Endometrial microvascular endothelial cells (primary cell): Measurements from ENCODE around the gene MLYCD. TPM values are rescaled to one million over a fixed set of nuclear protein-coding genes. Genes with fewer than 3 reads are reported as not detected.

Experiments used
- in situ Hi-C: cut with HindIII; loops from 2 replicates; pipeline ENCODE4 v1.10.0; 2017; ENCODE audit warnings: low sequenced_read_pairs, low pct_unique_long_range_greater_than_20kb; ENCODE audit errors: inconsistent ontology term
- total RNA-seq: library from RNA; depleted of rRNA; stranded (reverse); fragments of >200 nt; gene quantifications from one replicate; pipeline ENCODE4 v1.2.3, GENCODE V29; 2015; ENCODE audit errors: inconsistent ontology term

MLYCD gene
- total RNA-seq, 1 donor from 2014 or later: 1.8 TPM

DNA sequence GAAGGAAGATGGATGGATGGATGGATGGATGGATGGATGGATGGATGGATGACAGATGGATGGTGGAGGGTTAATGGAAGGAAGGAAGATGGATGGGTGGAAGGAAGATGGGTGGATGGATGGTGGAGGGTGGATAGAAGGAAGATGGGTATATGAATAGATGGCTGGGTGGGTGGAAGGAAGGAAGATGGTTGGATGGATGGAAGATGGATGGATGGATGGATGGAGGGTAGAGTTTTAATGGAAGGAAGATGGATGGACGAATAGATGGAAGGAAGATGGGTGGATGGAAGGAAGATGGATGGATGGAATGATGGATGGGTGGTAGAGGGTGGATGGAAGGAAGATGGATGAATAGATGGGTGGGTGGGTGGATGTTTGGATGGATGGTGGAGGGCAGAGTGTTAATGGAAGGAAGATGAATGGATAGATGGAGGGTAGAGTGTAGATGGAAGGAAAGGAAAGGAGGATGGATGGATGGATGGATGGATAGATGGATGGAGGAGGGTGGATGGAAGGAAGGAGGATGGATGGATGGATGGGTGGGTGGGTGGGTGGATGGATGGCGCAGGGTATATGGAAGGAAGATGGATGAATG lies 22.1 kb downstream of the MLYCD start:
- in situ Hi-C loops: no loop called here

DNA sequence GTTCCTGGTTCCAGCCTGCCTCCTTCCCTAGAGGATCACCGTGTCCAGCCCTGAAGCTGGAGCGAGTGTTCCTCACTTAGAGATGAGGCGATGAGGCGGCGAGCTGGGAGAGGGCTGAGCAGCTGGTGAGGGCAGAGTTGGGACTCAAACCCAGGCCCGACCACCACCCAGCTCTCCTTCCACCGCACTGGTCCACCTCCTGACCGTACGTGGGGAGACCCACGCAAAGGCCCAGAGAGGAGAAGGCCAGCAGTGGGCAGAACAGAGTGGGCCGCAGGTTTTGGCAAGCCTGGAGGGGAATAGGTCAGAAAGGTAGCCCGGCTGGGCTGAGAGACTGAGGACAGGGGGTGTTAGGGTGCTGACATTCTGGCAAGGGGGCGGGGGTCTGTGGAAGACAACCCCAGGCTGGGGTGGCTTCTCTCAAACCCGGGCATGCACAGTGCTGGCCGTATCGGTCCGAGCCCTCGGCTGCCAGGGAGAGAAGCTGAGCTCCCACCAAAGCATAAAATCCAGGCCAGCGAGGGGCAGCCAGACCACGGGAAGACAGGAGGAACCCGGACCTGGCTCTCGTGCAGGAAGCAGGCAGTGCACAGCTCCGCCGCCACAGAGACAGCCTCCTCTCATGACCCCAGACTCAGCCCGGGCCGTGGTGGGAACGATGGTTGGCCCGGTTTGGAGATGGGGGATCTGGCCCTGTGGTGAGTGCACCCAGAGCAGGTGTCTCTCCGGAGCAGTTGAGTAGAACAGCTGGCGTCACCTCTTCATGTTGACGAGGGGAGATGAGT lies 24.9 kb downstream of the MLYCD start:
- in situ Hi-C loops: no loop called here

DNA sequence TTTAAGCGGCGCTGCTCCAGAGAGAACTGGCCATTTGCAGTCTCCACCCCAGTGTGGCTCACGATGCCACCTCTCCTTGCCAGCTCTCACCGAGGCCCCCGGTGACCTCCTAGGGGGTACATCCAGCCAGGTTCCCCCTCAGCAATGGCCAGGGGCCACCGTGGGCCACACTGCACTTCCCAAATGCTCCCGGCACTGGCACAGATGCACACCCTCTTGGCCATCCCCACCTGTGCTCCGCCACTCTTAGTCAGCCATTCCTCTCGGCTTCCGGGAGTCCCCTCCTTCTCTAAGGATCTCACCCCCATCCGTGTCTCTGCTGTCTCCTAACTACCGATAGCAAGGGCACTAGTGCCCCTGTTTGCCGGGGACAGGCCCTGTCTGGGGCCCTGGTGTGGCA lies 25.8 kb downstream of the MLYCD start:
- in situ Hi-C loops: no loop called here

DNA sequence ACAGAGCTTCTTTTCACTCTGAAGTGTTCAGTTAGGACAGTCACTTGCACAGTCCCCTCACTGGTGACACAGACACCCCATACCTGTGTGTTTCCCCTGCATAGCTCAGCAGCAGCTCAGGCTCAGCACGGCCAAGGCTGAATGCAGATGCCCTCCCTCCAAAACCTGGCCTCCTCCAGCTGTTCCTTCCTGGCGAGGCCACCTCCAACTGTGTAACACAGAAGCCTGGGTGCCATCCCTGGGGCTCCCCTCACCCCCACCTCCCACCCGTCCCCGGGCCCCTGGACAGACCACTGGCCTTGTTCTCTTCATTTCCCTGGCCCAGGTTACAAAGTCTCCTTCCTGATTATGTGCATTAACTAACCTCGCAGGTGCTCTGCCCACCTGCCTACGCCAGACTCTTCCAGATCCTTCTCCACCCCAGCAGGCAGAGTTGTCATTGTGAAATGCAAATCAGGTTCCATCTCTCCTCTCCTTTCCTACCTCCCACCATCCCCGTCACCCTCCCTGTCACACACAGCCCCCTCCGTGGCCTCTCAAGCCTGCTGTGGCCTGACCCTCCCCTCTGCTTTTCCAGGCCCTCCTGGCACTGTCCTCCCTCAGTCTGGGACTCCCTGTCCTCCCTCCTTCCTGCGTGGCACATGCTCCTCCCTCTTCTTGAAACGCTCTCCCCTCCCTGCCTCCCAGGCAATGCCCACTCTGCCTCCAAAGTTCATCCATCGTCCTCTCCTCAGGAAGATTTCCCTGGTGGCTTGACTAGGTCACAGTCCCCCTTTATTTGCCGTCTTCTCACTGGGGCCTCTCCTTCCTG lies 26.4 kb downstream of the MLYCD start:
- in situ Hi-C loops: no loop called here

DNA sequence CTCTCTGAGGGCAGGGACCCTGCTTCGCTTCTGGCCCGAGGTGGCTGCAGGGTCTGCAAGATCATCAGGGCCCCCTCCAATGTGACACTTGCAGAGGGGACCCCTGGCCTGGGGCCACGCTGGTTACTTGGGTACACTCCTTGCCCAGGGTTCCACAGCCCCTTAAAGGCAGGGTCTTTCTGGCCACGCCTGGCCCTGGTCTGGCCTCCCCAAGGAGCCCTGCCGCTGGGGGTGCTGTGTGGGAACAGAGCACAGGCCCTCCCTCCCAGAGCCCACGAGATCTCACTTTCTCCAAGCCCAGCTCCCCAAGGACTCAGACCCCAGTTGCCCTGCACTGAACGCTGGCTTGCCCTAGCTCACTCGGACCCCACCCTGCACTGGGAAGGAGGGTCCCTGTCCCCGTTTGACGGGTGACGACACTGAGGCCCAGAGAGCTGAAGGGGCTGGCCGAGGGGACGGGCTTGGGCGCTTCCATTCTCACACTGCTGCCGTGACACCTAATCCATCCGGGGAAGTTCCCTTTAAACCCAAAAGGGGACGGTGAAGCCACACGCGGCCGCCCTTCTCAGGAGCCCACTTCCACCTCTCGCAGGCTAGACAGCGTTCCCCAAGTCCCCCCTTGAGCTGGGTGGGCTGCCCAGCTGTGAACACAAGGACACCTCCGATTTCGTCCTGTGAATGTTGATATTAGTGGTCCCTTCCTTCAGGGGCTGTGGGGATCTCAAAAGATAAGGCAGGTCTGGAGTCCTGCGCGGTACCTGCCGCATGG lies 27.2 kb downstream of the MLYCD start:
- in situ Hi-C loops: no loop called here

DNA sequence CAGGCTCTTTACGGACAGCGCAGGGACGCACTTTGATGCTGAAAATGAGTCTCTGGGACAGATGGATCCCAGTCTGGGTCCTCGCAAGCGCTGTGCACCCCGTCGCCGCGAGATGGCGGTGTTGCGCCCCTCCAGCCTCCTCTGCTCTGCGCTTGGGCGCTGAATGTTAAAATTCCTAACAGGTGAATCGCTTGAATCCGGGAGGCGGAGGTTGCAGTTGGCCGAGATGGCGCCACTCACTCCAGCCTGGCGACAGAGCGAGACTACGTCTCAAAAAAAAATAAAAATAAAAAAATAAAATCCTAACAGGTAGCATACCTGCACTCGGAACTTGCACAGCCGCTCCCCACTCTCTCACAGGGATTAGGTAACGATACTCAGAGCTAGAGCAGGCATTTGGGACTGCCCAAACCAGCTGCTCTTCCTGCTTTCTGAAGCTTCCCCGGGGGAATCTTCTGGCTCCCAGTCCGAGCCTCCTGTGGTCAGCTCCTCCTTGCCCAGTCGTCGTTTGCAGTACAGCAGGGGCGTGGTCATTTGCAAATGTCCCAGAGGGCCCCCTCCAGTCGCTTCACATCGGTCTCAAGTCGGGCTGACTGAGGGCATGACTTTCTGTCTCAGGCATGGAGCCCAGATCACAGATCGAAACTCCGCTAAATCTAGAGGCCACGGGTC lies 27.9 kb downstream of the MLYCD start:
- in situ Hi-C loops: no loop called here

DNA sequence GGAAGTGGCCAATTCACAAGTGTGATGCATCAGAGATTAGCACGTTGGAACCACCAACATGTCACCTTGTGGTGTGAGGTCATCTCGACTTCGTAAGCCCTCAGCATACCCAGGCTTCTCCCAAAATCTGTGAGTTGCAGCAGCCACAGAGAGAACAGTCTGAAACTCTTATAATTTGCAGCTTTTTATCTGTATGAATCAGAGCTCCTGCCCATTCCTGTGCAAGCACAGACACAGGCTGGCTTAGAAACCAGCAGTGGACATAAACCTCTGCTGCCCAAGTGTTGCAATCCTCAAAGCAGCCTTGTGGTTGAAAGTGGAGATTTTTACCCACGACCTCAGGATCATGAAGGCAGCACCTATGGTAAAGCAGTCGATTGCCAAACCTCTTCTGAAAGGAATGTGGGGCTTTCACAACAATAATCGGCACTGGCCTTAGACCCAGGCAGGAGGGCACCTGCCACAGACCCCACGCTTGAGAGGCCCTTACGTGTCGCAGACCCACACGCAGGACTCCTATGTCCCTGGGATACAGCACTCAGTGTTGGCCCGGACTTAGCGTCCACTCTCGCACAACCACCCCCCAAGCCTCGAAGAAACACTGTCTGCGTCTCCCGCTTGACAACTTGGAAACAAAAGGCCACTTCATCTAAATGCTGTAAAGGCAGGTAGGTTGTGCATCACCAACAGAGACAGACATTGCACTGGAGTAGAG lies 29.6 kb downstream of the MLYCD start:
- in situ Hi-C loops: no loop called here

DNA sequence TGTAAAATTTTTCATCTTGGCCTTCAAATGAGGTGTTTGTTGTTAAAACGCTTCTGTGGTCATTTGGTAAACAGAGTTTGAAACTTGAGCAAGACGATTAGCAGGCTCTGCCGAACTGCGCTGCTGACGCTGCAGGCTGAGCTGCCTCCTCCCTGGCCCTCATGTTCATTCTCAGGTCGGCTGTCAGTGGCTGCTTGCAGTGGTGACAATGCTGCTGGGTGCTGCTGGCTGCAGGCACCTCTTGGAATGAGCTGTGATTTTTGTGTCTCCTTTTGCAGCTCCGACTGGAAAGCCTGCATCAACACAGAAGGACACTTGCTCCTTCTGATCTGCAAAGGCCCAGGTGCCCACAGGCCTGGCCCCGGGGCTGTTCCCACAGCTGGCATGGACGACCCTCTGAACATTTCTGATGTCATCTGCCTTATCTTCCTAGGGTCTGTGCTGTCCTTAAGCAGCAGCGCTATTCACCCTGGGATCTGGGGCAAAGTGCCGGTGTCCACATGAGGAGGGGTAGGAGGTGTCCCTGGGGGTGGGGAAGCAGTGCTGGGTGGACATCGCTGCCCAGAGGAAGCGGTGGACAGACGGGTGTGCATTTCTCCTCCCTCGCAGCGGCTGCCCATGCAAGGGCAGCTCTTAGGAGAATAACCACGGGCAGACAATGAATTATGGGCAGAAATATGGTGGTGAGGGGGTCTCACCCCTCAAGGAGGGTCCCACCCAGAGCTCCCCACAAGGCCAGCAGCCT lies 31.1 kb downstream of the MLYCD start:
- in situ Hi-C loops: no loop called here

DNA sequence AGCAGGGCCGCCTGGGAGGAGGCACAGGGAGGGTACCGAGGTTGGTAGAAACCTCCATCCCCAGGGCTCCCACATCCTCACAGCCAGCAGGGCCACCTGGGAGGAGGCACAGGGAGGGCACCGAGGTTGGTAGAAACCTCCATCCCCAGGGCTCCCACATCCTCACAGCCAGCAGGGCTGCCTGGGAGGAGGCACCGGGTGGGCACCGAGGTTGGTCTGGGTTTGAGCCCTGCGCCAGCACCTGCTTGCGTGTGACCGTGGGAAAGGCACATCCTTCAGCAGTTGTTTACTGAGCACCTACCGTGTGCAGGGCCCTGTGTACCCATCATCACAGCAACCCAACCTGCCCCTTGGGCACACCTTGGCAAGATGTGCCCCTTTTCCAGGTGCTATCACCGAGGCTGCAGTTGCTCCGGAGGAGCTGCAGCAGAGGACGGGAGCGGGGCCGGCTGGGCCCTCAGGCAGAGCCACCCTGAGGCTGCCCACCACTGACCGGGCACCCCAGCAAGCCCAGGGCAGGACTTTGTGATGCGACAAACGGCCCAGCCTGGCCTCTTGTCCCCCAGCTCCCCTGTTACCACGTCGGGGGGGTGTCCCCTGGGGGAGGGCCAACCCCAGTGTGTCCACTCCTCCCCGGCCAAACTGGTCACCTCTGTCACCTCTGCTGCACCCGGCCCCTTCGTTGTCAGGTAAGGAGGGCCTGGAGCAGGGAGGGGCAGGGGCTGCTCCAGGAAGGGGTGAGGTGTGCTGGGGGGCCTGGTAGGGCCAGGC lies 32.0 kb downstream of the MLYCD start:
- in situ Hi-C loops: no loop called here

DNA sequence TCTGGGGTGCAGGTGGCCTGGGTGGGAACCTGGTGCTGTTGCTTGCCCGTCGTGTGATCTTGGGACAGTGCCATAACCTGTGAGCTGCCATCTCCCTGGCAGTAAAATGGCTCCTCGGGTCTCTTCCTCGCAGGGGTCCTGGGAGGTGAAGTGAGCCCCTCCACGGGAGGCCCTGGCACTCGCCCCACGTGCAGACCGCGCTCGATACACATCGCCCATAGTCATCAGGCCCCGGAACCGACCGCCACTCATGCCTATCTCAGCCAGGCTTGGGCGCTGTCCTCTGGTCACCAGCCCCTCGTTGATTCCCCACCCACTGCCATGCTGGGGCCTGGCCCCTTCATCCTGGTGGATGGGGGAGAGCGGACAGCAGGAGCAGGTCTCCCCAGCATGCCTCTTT lies 32.6 kb downstream of the MLYCD start:
- in situ Hi-C loops: no loop called here

DNA sequence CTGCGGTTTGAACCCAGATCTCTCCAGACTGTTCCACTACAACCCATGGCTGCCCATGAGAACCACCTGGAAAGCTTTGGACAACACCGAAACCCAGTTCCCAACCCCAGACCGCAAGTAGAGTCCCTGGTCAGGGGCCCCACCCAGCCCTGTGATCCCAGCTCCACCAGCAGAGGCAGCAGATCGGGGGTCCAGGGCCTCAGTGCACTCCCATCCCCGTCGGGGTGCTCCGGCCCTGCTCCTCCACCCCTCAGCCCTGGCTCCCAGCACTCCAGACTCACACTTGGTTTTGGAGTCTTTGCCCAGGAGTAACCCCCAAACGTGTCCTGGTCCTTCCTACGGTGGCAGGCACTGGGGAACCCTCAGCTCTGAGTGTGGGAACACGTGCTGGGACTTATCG lies 33.4 kb downstream of the MLYCD start:
- in situ Hi-C loops: no loop called here

DNA sequence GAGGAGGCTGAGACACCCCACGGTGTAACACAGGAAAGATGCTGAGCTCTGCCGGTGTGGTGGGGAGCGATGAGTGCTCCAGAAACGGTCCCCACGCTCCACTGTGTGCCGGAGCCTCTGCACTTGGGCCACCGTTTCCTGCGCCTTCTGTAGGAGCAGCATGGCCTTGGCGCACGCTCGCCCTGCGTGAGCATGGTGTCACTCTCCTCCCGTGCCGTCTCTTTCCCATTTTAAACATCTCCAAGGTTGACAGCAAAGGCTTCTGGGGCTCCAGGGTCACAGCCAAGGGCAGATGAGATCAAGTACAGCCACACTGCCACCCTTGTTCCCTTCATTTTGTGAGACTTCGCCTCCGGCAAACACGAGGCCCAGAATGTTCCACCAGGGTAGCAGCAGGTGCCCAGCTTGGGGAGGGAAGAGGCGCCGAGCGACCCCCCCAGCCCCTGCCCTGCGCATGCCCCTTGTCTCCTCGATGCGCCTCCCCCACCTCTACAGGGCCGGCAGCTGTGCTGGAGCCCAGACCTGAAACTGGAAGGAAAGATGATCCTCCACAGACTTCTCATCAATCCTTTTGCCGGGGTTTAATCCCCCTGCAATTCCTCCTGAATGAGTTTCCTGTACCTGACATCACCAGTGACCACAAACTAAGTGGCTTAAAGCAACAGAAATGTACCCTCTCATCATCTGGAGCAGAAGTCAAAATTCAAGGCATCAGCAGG lies 34.2 kb downstream of the MLYCD start:
- in situ Hi-C loops: no loop called here

DNA sequence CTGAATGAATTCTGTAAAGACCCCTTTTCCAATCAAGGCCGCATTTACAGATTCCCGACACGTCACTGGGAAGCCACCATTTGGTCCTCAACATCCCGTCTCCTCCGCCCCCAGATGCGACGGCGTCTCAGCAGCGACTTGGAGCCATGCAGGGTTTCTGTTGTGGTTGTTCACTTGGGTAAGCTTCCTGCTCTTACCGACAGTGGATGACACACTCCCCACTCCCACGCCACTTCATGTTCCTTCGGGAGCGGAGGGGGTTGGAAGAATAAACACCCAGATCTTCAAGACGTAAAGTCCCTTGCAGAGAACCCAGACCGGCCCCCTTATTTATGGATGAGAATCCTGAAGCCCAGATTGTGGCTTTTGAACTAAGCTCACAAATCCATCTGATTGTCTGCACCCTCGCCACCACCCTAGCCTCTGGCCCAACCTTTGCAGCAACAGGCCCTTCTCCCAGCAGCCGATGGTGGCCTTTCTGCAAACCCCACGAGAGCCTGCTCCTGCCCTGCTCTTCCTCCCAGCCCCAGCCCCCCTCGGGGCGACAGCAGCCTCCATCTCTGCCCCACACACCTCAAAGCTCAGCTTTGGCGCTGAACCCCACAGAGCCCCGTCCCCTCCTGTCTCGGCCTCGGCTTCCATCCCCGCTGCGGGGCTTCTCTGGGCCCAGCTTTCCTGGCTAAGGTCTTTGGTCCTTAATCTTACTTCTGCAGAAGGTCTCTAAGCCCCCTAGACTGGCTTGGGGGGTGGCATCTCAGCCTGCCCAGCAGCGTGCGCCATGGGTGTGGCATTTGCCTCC lies 35.2 kb downstream of the MLYCD start:
- in situ Hi-C loops: no loop called here

DNA sequence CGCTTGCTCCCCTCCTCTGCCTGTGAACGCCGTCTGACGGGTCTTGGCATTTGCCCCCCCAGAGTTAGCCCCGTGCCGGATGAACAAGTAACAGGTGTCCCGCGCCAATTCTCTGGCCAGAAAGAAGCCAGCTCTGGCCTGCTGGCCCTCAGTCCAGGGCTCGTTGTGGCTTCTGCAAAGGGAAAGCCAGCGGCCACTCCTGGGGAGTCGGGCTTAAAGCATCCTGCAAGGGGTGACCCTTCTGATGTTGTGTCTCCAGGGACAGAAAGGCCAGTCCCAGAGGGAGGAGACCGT lies 35.7 kb downstream of the MLYCD start:
- in situ Hi-C loops: no loop called here

DNA sequence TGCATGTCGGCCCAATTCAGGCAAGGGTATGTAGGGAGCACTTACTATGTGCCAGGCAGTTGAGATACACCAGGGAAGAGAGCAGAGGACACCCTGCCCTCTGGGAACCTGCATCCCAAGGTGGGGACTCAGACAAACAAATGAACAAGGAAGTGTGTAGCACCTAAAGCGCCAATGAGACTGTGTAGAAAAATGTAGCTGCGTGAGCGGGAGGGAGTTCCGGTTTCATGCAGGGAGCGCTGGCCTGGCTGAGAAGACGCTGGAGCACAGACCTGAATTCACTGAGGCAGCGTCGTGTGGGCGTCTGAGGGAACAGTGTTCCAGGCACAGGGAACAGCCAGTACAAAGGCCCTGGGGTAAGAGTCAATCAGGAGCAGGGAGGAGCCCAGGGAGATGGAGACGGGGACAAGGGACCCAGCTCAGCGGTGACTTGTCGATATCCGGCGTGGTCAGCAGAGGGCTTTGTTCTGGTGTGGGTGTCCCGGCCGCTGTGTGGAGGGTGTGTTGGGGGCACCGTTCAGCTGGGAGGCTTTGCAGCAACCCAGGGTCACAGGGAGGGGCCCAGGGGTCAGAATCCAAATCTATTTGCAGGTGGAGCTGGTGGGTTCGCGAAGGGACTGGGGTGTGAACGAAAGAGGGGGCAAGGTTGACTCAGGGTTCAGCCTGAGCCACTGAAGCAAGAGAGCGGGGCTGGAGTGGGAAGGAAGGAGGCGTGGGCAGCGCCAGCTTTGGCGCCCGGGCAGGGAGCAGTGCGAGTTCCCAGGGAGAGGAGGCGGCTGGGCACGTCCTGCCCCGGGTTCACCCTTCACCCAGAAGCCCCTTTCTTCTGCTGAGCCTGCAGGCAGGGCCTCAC lies 36.3 kb downstream of the MLYCD start:
- in situ Hi-C loops: no loop called here
